Stimulated activated CD8-positive, alpha-beta memory T cell treated with anti-CD3 and anti-CD28 coated beads, Interleukin-2, amount 100 ng/mL, for 48 hours (primary cell): ENCODE measurements around the gene SCGB3A1.

Experiments
- DNase-seq, 2 donors: peaks; one replicate each; pipeline ENCODE4 v3.0.0-alpha.2; 2020; ENCODE audit warnings: low read depth in 2 of 2

The SCGB3A1 gene

GRCh38 chr5:180604271-180604670 lies 13.0 kb upstream of the SCGB3A1 start:
- DNase-seq = no peak

DNA sequence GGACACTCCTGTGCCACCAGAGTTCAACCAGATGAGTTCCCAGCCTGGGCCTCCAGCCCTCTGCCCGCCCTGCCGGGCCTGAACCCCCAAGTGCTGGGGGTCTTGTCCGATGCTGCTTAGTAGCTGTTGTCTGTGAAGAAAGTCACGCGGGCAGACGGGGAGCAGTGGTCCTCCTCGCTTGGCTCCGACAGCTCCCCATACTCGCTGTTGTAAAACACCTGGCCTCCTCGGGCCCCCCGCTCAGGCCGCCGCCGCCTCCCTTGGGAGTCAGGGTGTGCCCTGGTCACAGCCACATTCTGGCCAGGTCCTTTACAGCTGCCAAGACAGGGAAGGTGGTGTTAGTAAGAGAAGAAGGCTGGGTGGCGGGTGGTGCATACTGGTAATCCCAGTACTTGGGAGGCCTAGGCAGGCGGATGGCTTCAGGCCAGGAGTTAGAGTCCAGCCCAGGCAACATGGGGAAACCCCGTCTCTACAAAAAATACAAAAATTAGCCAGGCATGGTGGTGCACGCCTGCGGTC lies 11.8 kb upstream of the SCGB3A1 start:
- DNase-seq = no peak

- DNase-seq = no peak
Measured at GRCh38 chr5:180602481-180603075, 11.3 kb upstream of the SCGB3A1 start.

DNA sequence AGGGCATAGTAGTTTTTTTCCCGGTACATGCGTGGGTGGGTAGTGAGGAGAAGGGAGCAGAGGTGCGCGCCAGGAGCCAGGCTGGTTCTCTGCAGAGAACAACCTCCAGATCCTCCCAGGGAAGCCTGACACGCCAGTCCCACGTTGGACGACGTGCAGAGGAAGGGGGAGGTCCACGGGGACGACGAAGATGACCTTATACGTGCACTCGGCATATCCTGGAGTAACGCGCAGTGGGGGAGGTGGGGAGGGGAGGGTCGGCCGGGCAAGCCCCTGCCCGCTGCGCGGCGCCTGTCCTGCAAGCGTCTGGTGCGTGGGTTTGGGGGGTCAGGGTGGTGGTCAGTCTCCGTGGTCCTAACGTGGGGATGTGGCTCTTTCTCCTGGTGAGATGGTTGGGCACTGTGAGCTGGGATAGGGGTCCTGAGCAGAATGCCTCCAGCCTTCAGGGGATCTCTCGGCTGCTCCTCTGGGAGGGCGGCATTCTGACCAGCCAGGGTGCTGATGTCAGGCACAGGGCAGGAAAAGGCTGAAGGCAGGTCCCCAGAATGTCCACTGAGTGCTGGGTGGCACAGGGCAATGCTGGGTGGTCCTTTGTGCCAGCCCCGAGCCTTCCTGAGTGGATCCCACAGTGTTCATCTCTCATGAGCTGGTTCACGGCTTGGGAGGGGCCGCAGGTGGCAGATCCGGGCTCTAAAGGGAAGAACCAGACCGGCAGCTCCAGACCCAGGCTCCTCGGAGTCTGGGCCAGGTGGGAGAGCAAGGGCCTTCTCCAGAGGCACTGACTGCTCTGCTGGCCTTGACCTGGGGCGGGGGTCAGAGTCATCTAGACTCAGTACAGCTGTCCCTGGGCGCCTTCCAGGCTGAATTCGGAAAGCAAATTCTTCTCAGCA lies 10.5 kb upstream of the SCGB3A1 start:
- DNase-seq = no peak

GRCh38 chr5:180600554-180601041 lies 9.3 kb upstream of the SCGB3A1 start:
- no peak for DNase-seq

- no peak for DNase-seq
Measured at GRCh38 chr5:180599981-180600553, 8.8 kb upstream of the SCGB3A1 start.

GRCh38 chr5:180599590-180599914 lies 8.3 kb upstream of the SCGB3A1 start:
- no peak for DNase-seq

GRCh38 chr5:180598797-180599589 lies 7.7 kb upstream of the SCGB3A1 start:
- no peak for DNase-seq

DNA sequence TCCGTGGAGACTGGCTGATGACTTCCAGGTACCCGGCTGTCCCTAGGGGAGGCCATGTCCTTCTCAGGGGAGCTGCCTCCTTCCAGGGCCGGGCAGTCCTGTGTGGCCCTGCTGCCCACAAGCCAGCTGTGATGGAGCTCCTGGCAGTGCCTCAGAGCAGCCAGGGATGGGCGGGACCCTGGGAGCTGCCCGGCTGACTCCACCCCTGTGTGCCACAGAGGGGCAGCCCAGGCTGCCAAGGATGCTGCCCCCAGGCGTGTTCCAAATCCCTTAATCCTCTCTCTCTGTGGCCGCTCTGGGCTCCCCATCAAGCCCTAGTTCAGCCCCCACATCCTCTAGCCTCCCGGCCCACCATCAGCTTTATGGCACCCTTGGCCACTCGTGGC lies 7.0 kb upstream of the SCGB3A1 start:
- DNase-seq = no peak

GRCh38 chr5:180596668-180597231 lies 5.5 kb upstream of the SCGB3A1 start:
- DNase-seq = no peak

GRCh38 chr5:180596115-180596667 lies 4.9 kb upstream of the SCGB3A1 start:
- DNase-seq = no peak

DNA sequence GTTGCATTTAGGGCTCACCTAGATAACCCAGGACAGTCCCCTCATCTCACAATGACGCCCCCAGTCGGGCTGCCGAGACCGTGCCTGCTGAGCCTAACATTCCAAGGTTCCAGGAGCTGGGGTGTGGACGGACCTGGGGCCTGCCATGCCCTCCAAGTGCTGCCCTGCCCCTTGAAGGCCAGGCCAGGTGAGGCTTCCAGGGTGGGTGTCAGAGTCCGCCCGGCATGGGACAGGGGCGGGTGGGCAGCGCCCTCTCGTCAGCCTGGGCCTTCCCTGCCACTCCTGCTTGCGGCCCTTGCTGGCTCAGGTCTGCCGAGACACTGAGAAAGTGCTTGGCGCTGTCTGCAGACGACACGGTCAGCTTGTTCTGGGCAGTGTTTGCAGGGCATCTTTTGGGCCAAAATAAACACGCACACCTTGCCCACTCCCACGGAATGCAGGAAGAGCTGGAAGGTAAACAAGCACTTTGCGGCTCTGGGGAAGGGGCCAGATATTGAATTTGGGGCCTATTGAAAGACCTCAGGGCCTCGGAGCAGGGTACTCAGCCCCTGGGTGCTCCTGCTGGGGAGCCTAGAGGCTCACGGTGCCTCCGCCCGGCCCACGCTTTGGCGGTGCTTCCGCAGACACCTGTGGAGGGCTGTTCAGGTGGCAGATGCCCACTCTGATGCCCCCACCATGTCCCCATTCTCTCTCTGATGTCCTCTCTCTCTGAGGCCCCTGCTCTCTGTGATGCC lies 4.2 kb upstream of the SCGB3A1 start:
- no peak for DNase-seq

GRCh38 chr5:180595046-180595379 lies 3.7 kb upstream of the SCGB3A1 start:
- DNase-seq = no peak

DNA sequence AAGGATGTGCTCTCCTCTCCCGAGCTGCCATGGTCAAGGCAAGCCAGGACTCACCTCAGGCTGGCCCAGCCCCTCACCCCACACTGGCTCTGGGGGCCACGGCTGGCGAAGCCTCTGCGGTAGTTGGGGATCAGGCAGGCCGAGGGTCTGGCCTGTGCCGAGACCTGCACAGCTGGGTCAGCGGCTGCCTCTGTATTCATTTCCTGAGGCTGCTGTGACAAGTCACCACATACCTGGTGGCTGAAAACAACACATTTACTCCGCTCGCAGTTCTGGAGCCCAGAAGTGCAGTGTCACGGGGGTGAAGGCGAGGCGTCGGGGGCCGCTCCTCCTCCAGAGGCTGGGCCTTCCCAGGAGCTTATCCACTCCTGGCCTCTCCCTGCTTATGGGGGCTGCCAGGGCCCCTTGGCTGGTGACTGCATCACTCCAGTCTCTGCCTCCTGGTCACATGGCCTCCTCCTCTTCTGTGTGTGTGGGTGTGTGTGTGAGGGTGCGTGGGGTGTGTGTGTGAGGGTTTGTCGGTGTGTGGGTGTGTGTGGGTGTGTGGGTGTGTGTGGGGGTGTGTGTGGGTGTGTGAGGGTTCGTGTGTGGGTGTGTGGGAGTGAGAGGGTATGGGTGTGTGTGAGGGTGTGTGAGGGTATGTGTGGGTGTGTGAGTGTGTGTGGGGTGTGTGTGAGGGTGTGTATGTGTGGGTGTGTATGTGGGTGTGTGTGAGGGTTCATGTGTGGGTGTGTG lies 3.2 kb upstream of the SCGB3A1 start:
- DNase-seq = no peak

GRCh38 chr5:180593446-180594206 lies 2.3 kb upstream of the SCGB3A1 start:
- DNase-seq = no peak

DNA sequence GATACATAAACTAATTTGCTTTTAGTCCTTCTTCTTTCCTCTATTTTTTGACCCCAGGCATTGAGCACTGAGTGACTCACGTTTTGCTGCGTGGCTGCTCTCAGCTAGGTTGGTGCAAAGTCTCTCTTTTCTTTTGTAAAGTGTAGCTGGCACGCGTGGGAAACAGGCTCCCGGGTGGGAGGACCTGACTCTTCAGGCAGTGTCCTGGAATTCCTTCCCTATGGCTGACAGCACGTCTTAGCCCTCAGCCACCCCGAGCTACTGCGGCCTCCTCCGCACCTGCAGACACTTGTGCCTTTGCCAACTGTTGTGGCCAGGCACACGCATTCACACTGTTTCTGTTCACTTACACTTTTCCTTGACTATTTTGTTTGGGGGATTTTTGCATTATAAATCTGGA lies 877 bp upstream of the SCGB3A1 start:
- no peak for DNase-seq

DNA sequence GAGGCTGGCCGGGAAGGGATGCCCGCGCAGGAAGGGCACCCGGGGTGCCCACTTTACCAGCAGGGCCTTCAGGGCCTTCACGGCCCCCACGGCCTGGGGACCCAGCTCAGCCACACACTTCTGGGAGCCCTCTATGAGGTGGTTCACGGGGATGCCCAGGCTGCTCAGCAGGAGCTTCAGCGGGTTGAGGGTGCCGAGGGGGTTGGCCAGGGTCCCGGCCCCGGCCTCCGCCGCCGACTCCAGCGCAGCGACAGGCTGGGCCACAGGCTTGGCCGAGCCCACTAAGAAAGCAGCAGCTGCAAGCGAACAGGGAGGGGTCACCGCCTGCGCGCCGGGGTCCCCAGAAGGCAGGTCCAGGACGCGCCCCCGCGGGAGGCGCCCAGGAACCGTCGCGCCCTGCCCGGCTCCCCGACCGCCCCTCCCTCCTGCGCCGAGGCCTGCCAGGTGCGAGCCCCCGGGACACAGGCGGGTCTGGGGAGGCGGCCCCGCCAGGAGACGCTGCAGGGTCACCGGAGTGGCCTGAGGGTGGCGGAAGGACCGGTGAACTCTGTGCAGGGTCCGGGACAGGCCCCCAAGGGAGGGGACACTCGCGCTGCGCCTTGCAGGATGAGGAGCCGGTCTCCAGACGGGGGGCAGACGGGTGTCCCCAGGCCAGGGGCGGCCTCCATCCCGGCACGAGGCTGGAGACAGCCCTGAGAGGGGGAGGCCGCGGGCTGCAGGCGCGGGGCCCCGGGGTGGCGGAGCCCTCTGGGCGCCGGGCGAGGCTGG lies 572 bp downstream of the SCGB3A1 start:
- no peak for DNase-seq

GRCh38 chr5:180589771-180590542 lies 1.3 kb downstream of the SCGB3A1 start:
- DNase-seq = no peak
